NCI-H128 (cell line): ENCODE measurements around the gene RASIP1.
"Not testable (repeated sequence)": the region's sequence is repeated elsewhere in the genome, so short reads cannot be mapped to it uniquely, and the experiment has no call there.

Source experiments
- DNase-seq: peaks from one replicate; lab custom pipeline; 2025; ENCODE audit not compliant: unreplicated experiment; lab: John Stamatoyannopoulos, UW

The RASIP1 gene

GRCh38 chr19:48713864-48714755 lies 26.3 kb downstream of the RASIP1 start:
- peak; percentile 97 for DNase-seq

DNA sequence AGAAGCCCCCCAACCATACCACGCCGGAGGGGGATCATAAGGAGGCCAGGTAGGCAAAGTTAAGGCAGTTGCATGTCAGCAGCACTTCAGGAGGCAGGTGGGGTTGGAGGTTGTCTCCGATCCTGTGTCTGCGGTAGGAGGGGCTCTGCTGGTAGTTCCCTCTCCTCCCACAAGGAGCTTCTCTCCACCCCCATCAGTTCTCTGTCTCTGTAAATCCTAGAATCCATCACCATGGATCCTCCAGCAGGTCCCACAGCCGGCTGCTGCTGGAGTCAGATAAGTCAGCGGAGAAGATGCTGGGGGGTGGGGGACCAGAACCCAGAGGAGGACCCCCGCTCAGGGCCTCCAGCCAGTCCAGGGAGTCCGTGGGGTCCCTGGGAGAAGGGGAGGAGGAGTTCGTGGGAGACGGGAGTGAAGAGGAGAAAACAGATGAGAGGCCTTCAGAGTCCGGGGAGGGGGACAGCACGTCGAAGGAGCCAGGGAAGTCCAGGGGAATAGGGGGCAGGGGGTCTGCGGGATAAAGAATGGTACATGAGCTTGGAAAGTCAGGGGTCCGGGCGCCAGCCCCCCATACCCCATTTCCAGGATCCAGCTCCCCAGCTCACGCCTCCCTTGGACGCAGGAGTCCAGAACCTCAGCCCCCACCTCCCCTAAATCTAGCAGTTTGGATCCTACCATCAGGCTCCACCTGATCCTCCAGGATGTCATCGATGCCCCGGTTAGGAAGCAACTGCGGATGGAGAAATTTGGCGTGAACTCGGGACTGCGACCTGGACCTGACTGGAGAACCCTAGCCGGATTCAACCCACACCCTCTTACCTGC lies 27.2 kb downstream of the RASIP1 start:
- no peak for DNase-seq

GRCh38 chr19:48711106-48711662 lies 29.2 kb downstream of the RASIP1 start:
- DNase-seq: no peak

DNA sequence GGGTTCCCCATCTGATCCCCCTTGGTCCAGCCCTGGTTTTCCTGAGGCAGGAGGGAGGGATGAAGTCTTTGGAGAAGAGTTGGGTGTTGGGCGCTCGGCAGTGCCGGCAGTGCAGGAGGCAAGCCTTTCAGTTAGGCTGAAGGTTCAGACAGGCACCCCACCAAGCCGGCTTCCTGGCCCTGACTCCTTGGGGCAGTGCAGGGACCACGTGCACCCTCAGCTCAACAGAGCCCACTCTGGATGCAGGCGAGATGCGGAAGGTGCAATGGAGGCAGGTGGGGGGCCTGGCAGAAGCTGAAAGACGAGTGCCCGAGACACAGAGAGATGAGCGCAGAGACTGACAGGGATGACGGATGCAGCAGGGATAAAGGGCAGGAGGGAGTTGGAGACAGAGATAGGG lies 31.9 kb downstream of the RASIP1 start:
- DNase-seq: no peak

DNA sequence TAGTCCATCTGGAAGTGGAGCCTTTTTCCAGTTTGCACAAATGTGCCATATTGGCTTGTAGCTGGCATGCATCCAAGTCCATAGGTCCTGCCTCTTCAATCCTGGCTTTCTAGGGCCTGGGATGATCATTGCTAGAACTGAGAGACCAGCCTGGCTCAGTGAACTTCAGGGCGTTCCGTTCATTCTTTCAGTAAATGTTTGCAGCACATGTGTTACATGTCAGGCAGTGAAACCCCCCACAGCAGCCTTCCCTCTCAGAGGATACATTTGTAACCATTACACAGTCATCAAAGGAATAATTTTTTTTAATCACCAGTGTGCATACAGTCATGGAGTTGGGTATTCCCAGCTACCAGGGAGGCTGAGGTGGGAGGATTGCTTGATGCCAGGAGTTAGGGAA lies 35.0 kb downstream of the RASIP1 start:
- no peak for DNase-seq

- no peak for DNase-seq
Measured at GRCh38 chr19:48703316-48703715, 37.1 kb downstream of the RASIP1 start.

DNA sequence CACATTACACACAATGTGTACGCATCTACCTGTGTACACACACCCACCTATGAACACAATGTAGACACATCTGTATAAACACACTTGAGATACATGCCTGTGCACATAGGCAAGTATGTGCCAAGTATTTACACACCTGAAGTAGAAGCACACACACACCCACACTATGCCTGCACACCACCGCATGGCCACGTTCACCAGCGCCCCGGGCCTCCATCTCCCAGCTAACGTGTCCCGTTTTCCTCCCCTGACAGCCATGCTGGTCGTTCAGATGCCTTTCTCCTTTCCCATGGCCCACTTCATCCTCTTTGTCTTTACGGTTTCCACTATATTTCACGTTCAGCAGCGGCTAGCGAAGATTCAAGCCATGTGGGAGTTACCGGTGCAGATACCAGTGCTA lies 37.7 kb downstream of the RASIP1 start:
- DNase-seq: no peak

GRCh38 chr19:48698046-48698445 lies 42.4 kb downstream of the RASIP1 start:
- DNase-seq: no peak

DNA sequence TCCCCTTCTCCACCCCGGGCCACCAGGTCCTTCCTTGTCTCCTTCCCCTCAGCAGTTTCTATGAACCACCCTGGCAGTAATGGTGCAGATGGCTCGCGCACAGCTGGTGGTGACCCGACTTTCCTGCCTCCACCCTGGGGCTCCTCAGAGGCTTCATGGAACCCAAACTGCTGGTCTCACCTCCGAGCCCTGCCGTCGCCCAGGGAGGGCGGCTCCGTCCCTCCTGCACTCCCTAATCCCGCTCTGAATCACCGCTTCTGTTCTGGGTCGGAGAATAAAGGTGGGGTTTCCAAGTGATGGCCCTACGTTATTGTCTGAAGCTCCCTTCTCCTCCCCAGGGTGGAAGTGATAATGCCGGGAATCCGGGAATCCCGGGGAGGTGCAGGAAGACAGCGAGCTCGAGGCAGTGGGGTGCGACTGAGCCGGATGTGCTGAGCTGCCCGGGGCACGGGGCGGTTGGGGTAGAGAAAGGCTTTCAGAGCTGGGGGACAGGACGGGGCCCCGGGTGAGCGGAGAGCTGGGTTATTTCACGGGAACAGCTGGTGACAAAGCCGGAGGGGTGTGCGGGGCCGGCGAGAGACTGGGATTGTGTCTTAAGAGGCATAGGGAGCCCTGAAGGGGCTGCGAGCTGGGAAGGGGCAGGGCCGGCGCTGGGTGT lies 43.9 kb downstream of the RASIP1 start:
- DNase-seq: no peak

- DNase-seq: peak; percentile 6
Measured at GRCh38 chr19:48695743-48696352, 44.6 kb downstream of the RASIP1 start, which contains the start of gene FUT2. Gene FUT2 (plus strand): TSS chr19:48695971. CDS start chr19:48702957, 6,986 bp downstream.

DNA sequence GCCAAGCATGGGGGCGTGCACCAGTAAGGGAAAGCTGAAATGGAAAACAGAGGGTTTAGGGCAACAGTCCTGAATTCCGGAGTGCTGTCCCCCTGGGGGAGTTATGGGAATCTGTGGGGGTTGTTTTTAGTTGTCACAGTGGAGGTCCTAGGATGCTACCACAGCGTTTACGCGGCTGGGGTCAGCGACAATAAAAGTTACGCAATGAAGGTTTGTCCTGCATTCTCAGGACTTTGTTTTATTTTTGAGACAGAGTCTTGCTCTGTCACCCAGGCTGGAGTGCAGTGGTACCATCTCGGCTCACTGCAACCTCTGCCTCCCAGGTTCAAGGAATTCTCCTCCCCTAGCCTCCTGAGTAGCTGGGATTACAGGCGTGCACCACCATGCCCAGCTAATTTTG lies 46.8 kb downstream of the RASIP1 start:
- not testable (repeated sequence) for DNase-seq

DNA sequence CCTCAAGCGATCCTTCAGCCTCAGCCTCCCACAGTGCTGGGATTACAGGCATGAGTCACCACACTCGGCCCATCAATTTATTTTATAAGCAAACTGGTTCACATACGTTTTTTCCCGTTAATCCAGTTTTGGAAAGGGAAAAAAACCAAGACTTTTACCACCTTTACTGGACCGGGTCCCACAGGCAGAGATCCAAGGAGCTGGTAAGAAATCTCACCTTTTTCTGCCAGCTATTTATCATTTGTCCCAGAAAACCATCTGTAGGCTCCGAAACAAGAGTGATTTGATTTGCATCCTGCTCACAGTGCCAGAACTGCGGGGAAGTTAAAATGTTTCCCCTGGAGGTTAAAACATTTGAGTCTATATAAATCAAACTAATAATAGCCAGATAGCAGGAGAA lies 51.0 kb downstream of the RASIP1 start:
- DNase-seq: no peak

DNA sequence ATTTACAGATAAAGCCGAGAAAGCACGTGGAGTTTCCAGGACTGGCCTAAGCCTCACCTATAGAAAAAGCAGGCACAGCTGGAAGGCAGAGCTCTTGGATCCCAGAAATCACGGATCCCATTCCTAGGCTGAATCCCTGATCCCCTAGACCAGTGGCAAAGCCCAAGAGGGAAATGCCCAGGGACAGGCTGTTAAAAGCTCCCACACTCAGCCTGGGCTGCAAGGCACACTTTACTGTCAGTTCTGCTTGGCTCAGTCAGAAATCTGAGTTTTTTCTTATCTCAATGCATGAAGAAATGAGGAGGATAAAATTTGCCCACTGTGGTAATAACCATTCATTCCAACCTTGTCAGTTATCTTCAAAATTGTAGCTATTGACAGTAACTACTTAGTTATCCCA lies 52.6 kb downstream of the RASIP1 start:
- no peak for DNase-seq

DNA sequence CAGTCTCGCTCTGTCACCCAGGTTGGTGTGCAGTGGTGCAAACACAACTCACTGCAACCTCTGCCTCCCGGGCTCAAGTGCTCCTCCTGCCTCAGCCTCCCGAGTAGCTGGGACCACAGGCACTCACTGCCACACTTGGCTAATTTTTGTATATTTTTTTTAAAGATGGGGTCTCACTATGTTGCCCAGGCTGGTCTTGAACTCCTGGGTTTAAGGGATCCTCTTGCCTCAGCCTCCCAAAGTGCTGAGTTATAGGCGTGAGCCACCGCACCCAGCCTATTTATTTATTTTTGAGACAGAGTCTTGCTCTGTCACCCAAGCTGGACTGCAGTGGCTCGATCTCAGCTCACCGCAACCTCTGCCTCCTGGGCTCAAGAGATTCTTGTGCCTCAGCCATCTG lies 53.8 kb downstream of the RASIP1 start:
- not testable (repeated sequence) for DNase-seq

DNA sequence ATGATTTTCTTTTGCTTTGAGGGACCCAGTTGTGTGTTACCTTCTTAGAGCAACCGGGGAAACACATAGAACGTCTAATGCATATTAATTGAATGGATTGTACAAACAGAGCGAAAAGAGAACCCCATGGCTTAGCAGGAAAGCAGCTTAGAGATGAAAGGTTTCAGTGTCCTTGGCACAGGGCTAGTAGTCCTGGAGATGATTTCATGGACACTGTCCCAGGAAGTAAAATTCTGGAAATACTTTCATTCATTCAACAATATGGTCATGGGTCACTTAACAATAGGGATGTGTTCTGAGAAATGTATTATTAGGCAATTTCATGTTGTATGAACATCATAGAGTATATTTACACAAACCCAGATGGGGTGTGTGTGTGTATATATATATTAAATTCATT lies 54.3 kb downstream of the RASIP1 start:
- DNase-seq: no peak

GRCh38 chr19:48685583-48685982 lies 54.8 kb downstream of the RASIP1 start:
- no peak for DNase-seq

DNA sequence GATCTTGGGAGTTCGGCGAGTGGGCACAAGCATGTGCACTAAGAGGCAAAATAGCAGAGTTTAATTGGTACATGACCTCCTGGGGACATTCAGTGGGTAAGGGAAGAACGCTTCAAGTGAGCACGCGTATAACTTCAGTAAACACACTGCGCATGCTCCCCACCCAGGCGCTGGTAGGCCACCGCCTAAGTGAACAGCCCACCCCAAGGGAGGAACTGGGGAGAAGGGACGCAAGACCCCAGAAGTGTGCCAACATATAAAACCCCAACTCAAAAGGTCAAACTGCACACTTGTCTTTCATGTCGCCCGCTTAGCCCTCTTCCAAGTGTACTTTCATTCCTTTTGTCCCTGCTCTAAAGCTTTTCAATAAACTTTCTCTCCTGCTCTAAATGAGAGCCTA lies 57.1 kb downstream of the RASIP1 start:
- no peak for DNase-seq

- no peak for DNase-seq
Measured at GRCh38 chr19:48681127-48681470, 59.3 kb downstream of the RASIP1 start.

GRCh38 chr19:48680436-48681126 lies 59.8 kb downstream of the RASIP1 start:
- no peak for DNase-seq

DNA sequence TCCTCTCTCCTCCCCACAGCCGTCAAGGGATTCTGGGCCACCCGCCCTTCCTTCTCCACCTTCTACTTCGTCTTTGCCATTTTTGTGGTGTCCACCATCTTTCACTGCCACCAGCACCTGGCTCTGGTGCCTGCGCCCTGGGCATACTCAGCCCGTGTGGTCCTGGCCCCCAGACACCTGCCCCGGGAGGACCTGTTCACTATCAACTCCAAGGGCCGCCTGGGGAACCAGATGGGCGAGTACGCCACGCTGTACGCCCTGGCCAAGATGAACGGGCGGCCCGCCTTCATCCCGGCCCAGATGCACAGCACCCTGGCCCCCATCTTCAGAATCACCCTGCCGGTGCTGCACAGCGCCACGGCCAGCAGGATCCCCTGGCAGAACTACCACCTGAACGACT lies 60.4 kb downstream of the RASIP1 start:
- DNase-seq: not testable (repeated sequence)
